ENCODE data around the gene HOXB3. TPM values are rescaled to one million over a fixed set of nuclear protein-coding genes. Genes with fewer than 3 reads are reported as not detected.

Gene HOXB3
- polyA plus RNA-seq, 3 donors = 105 to 150 (median 118) TPM

DNA sequence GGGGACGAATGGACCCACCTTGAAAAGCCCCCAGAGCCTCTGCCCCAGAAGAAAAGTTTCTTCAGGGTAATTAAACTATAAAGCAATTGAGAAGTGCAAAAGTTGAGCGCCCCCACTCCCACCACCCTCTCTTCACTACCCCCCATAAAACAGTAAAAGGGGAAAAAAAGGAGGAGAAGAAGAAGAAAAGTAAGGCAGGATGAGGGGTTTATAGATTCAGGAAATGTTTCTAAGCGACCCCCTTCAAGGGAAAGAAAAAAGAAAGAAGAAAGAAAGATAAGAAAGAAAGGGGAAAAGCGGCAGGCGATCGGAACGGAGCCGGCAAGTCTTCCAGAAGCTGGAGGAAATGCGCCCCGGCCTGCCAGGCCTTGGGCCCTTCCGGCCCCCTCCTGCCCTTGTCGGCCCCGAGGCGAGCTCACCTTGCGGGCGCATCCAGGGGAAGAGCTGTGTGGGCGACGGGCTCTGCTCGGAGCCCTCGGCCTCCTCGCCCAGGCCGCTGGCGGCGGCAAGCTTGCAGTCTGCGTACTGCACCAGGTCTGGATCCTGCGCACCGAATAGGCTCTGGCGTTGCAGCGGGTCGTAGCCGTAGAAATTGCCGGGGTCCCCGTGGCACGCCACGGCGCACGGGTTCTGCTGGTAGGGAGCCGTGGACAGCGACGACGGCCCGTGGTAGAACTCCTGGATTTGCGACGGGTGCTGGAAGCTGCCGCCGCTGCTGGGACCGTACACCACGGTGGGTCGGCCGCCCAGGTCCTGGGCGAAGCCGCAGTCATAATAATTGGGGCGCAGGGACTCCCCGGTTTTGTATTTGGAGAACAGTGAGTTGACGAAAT is 24.0 kb upstream of the HOXB3 start:
- peak in 1 of 3 donors; percentile 18 for DNase-seq (ENCODE audit: low read depth in 3 of 3, low spot score in 2 of 3)

DNA sequence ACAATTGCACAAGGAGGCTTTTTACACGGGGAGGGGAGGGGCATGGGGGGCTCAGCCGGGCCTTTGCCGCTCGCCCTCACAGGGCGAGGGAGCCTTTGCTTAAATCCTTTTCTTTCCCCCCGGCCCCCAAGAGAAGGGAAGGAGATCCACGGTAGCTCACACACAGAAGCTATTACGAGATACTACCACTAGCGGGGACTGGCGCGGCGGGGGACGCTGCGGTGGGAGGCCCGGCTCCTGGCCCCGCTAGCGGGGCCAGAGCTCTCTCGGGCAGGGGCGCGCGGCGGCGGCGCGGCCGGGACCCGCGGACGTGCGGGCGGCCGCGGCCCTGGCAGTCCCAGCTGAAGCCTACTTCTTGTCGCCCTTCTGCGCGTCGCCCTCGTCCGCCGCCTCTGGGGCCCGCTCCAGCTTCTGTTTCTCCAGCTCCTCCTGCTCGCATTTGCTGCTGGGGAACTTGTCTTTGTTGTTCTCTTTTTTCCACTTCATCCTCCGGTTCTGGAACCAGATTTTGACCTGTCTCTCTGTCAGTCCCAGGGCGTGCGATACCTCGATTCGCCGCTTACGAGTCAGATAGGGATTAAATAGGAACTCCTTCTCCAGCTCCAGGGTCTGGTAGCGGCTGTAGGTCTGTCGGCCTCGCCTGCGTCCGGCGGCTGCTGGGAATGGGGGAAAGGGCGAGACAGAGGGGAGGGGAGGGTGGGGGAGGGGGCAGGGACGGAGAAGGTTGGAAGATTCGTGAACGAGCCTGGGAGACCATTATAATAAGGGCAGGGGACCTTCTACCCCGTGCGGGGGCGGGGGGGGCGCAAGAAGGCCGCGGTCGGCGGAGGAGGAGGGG is 23.0 kb upstream of the HOXB3 start:
- DNase-seq (ENCODE audit: low read depth in 3 of 3, low spot score in 2 of 3) = no peak

DNA sequence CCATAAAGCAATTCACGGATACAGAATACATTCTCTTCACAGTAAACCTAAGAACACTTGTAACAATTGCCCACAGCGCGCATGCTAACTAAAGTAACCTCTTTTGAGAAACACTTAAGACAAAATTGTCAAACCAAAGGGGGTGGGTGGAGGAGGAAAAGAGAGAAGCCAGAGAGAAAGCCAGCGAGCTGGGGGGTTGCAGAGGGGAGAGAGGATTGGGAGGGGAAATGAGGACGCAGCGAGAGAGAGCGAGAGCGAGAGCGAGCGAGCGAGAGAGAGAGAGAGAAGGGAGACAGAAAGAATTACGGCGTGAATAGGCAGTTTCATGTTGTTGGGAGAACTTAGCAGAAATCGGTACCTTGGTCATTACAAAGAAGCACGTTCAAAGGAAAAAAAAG is 22.4 kb upstream of the HOXB3 start:
- DNase-seq (ENCODE audit: low read depth in 3 of 3, low spot score in 2 of 3) = no peak

DNA sequence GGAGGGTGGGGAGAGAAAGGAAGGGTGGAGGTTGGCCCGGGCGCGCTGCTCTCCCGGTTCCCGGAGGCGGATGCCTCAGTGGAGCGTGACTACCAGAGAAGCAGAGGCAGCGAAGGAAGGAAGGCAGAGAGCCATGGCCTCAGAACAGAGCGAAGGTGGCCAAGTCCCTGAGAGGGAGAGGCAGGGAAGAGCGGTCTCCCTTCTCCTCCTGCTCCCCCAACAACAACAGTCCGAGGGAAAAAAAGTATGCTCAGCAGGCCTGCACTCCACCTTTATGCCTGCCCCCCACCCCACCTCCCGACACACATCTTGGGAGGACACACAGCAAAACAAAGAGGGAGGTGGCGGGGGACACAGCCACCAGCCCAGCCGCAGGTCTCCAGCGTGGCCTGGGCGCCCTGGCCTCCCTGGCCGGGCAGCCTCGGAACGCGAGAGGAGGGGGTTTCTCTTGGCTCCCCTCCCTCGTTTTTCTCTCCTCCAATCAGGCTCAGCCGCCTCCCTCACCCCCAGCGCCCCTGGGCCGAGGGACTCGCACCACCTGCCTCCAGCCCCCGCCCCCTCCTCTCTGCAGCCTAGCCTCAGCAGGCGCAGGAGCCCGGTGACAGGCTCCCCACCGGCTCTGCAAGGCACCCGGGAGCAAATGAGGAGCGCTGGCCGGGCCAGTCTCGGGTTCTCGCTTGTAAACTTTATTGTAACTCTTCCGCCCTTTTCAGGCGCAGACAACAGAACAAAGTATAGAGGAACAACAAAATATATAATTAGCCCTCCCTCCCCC is 21.8 kb upstream of the HOXB3 start:
- DNase-seq (ENCODE audit: low read depth in 3 of 3, low spot score in 2 of 3) = no peak

- no peak for DNase-seq (ENCODE audit: low read depth in 3 of 3, low spot score in 2 of 3)
Observed at GRCh38 chr17:48611213-48611612, 21.2 kb upstream of the HOXB3 start.

DNA sequence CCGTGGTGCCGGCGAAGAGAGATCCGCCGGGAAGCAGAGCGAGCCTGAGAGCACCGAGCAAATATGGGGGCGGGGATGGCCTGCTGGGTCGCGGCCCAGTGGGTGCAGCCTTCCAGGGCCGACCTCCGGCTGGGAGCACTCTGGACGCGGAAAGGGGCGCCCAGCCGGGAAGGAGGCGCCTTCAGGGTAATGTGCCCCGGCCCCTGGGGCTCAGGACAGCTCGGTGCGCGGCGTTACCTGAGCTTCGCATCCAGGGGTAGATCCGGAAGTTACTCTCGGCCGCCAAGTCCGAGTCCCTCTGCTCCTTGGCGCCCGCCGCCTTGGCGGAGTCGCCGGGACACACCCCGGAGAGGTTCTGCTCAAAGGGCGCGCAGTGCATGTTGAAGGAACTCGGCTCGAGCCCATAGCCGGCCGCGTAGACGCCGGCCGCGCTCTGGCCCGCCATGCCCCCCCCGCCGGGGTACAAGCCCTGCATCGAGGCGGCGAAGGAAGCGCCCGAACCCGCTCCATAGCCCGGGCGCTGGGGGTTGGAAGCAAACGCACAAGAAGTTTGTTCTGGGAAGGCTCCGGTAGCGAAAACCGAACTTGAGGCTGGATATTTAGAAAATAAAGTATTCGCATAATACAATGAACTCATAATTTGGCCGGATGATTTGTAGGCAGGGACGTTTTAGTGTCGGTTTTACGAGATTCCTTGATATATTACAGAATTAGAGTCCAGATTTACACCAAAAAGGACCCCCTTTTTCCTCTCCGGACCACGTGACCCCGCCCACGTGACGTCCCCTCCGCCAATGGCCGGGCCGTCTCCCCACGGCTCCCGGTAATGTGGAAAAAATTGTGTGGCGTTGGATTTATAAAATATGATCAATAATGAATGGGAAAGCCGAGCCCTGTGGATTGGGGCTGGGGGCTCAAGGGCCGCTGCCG is 20.5 kb upstream of the HOXB3 start, which contains the start of gene HOXB7:
Gene HOXB7, minus strand, starts transcription at position 736 of the 930 bp plus-strand sequence. Its CDS starts 99 bp downstream, at position 637.
- DNase-seq (ENCODE audit: low read depth in 3 of 3, low spot score in 2 of 3) = no peak

- no peak for DNase-seq (ENCODE audit: low read depth in 3 of 3, low spot score in 2 of 3)
Observed at GRCh38 chr17:48609759-48610281, 19.8 kb upstream of the HOXB3 start.

- DNase-seq (ENCODE audit: low read depth in 3 of 3, low spot score in 2 of 3) = no peak
Observed at GRCh38 chr17:48609033-48609432, 19.0 kb upstream of the HOXB3 start.

- no peak for DNase-seq (ENCODE audit: low read depth in 3 of 3, low spot score in 2 of 3)
Observed at GRCh38 chr17:48608494-48608834, 18.4 kb upstream of the HOXB3 start.

DNA sequence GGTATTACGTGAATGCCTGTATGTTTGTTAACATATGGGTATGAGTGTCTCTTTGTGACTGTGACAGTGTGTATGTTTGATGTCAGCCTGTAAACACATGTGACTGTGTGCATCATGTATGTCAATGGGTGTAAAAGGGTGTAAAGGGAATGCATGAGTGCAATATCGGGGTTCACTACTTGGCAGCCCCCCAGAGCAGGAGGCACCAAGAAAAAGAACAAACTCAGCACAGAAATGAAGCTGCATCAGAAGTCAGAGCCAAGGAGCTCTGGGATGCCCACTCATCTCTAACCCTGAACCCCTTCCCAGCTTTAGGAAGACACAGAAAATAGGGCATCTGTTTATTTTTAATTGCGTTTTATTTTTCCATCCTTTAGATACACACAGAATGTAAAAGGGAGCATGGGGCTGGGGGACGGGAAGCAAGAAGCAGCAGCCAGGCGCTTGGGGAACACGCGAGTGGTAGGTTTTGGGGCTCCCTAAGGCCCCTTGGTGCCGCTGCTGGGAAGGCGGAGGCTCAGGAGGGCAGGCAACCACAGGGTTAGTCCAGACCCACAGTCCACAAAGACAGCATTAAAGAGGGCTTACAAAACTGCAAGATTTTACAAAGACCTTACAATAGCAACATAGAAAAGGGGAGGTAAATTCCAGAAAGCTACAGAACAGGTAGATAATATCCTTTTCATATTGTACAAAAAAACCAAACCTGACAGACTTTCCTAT is 17.0 kb upstream of the HOXB3 start:
- no peak for DNase-seq (ENCODE audit: low read depth in 3 of 3, low spot score in 2 of 3)

DNA sequence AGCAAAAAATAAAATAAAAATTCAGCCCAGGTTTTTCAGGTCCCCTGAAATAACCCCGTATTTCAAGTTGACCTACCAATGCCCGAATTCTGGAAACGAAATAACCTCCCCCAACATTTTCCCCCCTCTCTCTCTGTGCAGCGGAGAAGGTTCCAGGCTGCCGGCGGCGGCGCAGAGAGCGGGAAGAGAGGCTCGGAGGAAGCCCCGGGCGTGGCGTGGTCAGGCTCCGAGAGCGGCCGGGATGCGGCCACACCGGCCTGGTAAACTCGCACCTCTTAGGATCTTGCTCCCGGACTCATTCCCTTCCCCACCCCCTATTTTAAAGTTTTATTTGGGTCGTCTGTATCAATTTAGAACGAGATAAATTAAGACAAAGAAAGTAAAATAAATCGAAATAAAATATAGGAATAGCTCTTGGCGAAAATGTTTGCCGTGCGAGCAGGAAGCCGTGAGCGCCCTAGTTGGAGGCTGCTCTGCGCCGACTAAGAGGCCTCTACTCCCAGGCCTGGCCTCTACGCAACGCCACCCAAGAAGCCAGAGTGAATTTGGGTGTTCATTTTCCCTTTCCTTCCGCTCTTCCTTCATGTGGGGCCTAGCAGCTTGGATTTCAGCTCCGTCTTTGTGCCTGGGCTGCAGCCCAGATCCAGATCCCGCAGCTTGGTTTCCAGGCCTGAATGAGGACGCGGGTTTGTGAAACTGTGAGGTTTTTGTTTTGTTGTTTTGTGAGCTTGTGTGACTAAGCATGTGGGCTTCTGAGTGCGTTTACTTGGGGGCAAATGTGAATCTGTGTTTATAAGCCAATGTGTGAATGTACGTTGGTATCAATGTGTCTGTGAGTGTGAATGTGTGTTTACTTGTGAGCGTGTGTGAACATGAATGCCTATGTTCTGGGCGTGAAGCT is 16.2 kb upstream of the HOXB3 start:
- DNase-seq (ENCODE audit: low read depth in 3 of 3, low spot score in 2 of 3) = no peak

GRCh38 chr17:48605409-48605919 is 15.4 kb upstream of the HOXB3 start:
- DNase-seq (ENCODE audit: low read depth in 3 of 3, low spot score in 2 of 3) = no peak

DNA sequence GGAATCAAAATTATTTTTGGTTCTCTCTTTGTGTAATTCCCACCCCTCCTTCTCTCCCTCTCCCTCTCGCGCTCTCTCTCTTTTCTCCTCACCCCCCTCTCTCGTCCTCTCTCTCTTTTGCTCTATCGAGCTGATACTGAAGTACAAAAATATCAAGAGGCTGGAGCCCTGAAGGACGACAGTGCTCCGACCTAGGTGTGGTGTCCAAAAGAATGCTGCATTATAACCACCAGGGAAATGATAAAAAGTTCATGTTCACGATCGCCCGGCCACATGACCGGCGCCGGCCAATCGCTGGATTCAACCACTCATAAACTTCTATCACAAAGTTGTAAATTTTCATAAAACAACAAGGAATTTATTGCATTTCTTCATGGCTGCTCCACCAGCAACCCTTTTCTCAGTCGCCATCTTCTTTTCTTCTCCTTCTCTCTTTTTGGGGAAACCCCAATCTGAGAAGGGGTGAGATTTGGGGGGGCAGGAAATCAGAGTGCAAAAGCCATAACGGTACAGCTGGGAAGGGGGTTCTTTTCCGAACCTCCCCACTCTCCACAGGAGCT is 14.8 kb upstream of the HOXB3 start, which contains the start of gene HOXB6:
Gene HOXB6, minus strand, starts transcription at position 217 of the 560 bp plus-strand sequence. CDS start 6,836 bp downstream, outside the sequence.
- DNase-seq (ENCODE audit: low read depth in 3 of 3, low spot score in 2 of 3) = no peak

DNA sequence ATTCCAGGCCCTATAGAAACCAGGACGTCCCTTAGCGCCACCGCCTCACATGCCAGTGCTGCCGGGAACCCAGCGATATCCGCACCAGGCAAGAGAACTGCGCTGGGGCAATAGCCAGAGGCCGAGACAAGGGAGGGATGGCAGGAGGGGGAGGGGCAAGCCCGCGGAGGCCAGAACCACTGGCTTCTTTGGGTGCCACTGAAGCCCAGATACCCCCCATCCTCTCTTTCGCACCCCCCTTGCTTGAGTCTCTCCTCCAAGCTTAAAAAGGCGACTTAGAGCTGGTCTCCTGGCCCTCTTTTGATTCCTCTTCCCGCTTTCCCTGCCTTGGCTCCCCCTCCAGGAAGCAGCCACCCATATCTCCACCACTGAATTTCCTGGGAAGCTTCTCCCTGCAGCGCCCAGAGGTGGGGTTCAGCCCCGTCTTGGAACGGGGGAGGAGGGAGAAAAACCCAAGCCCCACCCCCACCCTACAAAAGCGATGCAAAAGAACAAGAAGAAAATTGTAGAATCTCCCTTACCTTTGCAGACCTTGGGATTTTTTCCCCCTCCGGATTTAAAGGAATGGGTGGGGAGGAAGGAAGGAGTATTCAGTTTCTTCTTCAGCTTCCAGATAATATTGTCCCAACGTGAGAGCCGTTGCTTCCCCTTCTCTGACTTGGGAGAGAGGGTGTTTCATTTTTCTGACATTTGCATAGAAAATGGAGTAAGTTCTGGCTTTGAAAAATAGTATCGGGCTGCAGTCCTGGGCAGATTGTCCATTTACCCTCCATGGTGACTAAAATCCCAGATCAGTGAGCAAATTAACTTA is 14.1 kb upstream of the HOXB3 start:
- no peak for DNase-seq (ENCODE audit: low read depth in 3 of 3, low spot score in 2 of 3)

DNA sequence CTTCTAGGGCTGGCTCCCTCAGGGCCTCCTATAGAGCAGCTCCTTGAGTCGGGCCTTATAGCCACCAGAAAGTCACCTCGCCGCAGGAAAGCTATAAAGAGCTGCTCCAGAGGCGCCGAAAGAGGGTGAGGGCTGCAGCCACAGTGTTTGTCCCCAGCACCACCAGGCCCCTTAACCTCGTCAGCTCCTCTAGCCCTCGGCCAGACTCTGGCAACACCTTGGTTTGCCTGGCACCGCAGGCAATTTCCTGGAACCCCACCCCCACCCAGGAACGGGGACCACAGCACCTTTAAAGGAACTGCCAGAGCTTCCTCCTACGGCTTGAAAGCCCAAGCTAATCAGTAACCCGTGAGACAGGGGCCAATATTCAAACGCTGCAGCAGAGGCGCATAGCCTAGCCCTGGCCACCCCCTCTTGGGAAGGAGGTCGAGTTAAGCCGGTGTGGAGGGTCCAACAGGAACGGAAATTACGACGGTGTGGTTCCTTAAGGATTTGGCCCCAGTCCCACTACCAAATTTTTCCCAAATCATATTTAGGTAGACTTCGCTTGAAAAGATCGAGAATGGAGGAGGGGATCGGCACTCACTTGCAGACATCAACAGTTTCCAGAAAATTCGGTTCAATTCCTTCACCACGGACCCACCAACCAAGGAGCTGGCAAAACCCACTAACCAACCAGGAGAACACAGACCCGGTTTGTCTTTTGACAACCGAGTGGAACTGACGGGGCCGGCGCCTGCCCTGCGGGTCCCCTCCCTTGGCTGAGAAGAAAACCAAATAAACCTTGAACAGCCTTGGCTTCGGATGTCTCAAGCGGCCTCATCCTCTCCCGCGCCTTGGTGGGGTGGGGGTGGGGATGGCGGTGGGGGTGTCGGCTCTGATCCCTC is 11.7 kb upstream of the HOXB3 start:
- DNase-seq (ENCODE audit: low read depth in 3 of 3, low spot score in 2 of 3) = no peak

DNA sequence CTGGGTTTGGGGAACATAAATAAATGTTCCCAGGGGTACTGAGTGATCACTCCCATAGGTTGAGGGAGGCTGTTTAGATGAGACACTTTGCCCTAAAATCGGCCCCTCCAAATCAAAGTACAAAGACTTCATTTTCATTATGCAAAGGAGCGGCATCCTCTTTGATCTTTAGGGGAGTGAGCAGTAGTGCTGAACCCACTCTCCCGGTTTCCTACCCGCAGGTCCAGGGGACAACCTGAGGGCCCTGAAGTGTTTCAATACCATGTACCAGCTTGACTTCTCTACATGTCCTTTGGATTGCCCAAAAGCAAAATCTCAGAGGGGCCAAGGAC is 11.1 kb upstream of the HOXB3 start:
- no peak for DNase-seq (ENCODE audit: low read depth in 3 of 3, low spot score in 2 of 3)

Measured in right renal cortex interstitium (tissue), 3 donors.